Chondrocyte (in vitro differentiated cells): ENCODE results near the gene ZNF66. TPM values are rescaled to one million over a fixed set of nuclear protein-coding genes. Genes with fewer than 3 reads are reported as not detected.
A peak's percentile ranks its signal among the peaks of the same experiment; 100 is the strongest.
"Not testable (repeated sequence)": the region's sequence is repeated elsewhere in the genome, so short reads cannot be mapped to it uniquely, and the experiment has no call there.

ENCODE experiments used
- DNase-seq: peaks from one replicate; pipeline ENCODE4 v3.0.0; 2021; ENCODE audit warnings: mixed read lengths, low spot score
- H3K27ac Mint-ChIP-seq: one replicate; pipeline ENCODE4 v1.8.0; 2021; ENCODE audit warnings: mild to moderate bottlenecking, moderate library complexity, mixed read lengths; ENCODE audit not compliant: unreplicated experiment
- H3K27me3 Mint-ChIP-seq: 2 replicates; pipeline ENCODE4 v1.8.0; 2021; ENCODE audit warnings: low read depth, mixed read lengths
- H3K36me3 Mint-ChIP-seq: 2 replicates; pipeline ENCODE4 v1.8.0; 2021; ENCODE audit warnings: low read depth, mixed read lengths
- H3K4me1 Mint-ChIP-seq: 2 replicates; pipeline ENCODE4 v1.8.0; 2021; ENCODE audit warnings: low read depth, mild to moderate bottlenecking, mixed read lengths
- H3K4me3 Mint-ChIP-seq: one replicate; pipeline ENCODE4 v1.8.0; 2021; ENCODE audit warnings: mild to moderate bottlenecking, moderate library complexity, mixed read lengths; ENCODE audit not compliant: unreplicated experiment
- H3K9me3 Mint-ChIP-seq: 2 replicates; pipeline ENCODE4 v1.8.0; 2021; ENCODE audit warnings: low read depth, mixed read lengths
- long read RNA-seq: library from polyadenylated mRNA; stranded (forward); transcript quantifications from one replicate; pipeline ENCODE4 v2.0.0, GENCODE V29; 2021
- total RNA-seq: library from RNA; stranded (reverse); gene quantifications from 3 replicates; pipeline ENCODE4 v1.2.1, GENCODE V29; 2021
- TF ChIP-seq, protein P1 (sequence below): fragments of 200-600 bp; sonication (generic); IDR thresholded peaks from 2 replicates; pipeline ENCODE4 v1.5.0; 2021; ENCODE audit warnings: antibody characterized with exemption, mild to moderate bottlenecking, moderate library complexity

The ZNF66 gene
- total RNA-seq, result 1.3 to 6.1 TPM (median 3.2 TPM) in 3 replicates
- long read RNA-seq, partial matches to known transcripts, result 0 of 1 reads
- long read RNA-seq, other reads (novel, unspliced or antisense), result 1 of 1 reads

DNA sequence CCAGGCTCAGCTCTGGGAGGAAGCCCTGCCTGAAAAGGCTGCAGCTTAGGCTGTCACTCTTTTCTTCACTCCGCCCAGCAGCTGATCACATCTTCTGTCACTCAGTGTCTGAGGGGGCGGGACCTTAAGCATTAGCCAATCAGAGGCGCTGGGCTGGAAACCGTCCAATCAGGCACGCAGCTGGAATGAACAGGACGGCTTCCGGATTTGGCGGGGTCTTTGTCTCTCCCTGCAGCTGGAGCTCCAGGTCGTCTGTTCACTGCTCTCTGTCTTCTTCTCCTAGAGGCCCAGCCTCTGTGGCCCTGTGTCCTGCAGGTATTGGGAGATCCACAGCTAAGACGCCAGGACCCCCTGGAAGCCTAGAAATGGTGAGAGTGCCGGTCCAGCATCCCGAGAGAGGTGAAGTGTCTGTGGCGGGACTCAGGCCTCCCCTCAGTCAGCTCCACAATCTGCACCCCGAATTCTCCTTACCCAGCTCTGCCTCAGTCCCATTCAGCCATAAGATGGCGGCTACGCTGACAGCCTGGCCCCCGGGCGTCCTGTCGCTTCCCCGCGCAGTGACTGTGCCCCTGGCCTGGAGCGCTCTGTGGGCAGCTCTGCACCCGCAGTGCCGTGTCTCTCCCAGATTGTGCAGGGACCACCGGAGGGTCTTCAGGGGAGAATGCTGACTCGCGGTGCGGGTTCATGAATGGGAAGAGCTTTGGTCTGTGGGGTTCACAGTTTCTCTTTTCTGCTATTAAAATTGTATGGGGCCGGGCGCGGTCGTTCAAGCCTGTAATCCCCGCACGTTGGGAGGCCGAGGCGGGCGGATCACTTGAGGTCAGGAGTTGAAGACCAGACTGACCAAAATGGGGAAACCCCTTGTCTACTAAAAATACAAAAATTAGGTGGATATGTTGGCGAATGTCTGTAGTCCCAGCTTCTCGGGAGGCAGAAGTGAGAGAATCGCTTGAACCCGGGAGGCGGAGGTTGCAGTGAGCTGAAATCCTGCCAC, at the start of gene ZNF66:
Gene ZNF66, plus strand, starts transcription at position 222 of the 994 bp plus-strand sequence. Its CDS starts 144 bp downstream, at position 366.
- peak within 1 kb of the TSS; percentile 98 for H3K4me3 Mint-ChIP-seq
- TF ChIP-seq, protein P1, sequence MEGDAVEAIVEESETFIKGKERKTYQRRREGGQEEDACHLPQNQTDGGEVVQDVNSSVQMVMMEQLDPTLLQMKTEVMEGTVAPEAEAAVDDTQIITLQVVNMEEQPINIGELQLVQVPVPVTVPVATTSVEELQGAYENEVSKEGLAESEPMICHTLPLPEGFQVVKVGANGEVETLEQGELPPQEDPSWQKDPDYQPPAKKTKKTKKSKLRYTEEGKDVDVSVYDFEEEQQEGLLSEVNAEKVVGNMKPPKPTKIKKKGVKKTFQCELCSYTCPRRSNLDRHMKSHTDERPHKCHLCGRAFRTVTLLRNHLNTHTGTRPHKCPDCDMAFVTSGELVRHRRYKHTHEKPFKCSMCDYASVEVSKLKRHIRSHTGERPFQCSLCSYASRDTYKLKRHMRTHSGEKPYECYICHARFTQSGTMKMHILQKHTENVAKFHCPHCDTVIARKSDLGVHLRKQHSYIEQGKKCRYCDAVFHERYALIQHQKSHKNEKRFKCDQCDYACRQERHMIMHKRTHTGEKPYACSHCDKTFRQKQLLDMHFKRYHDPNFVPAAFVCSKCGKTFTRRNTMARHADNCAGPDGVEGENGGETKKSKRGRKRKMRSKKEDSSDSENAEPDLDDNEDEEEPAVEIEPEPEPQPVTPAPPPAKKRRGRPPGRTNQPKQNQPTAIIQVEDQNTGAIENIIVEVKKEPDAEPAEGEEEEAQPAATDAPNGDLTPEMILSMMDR, result no peak
- H3K27ac Mint-ChIP-seq, result peak within 1 kb of the TSS; percentile 95
- peaks cover 7% of the 10 kb centered on the region for H3K36me3 Mint-ChIP-seq
- DNase-seq, result peak; percentile 94
- H3K27me3 Mint-ChIP-seq, result no peaks in the 10 kb centered on the region
- peaks cover 11% of the 10 kb centered on the region for H3K4me1 Mint-ChIP-seq
- peaks cover 7% of the 10 kb centered on the region for H3K9me3 Mint-ChIP-seq

DNA sequence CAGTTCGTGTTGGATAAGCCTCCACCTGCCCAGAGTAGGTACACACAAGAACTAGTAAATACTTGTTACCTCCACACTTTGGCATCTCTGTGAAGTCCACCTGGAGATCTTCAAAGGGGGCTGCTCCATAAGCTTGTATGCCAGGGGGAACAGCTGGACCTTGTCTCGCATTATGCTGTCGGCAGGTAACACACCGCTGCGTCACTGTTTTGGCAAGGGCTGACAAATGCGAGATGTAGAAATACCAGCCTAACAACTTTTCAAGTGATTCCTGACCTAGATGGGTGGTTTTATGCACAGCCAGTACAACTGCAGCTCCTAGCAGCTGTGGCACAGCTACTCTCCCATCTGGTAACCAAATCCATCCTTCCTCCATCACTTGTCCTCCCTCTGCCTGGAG, 25.9 kb upstream of the ZNF66 start:
- H3K9me3 Mint-ChIP-seq, result peaks cover 43% of the 10 kb centered on the region
- H3K36me3 Mint-ChIP-seq, H3K27ac Mint-ChIP-seq: not testable (repeated sequence)

DNA sequence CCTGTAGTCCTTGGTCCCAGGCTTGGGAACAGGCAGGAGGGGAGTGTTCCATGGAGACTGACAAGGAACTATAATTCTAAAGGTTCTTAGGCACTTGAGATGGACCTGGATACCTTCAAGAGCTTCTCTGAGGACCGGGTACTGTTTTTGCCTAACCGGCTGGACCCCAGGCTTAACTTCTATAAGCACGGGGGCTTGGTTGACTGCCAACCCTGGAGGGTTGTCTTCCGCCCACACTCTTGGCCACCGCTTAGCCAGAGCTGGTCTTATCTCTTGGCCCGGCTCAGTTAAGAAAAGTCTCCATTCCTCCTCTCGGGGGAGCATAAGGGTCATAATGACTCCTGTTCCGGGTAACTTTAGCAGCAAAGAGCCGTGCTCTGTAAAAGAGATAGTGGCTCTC, 23.8 kb upstream of the ZNF66 start:
- DNase-seq, H3K4me3 Mint-ChIP-seq, H3K27ac Mint-ChIP-seq, H3K27me3 Mint-ChIP-seq, H3K36me3 Mint-ChIP-seq, H3K4me1 Mint-ChIP-seq: not testable (repeated sequence)
- peaks cover 44% of the 10 kb centered on the region for H3K9me3 Mint-ChIP-seq

More for the DNA sequence above, 25.9 kb upstream of the ZNF66 start:
- H3K4me3 Mint-ChIP-seq, H3K27me3 Mint-ChIP-seq, H3K4me1 Mint-ChIP-seq, DNase-seq: not testable (repeated sequence)

DNA sequence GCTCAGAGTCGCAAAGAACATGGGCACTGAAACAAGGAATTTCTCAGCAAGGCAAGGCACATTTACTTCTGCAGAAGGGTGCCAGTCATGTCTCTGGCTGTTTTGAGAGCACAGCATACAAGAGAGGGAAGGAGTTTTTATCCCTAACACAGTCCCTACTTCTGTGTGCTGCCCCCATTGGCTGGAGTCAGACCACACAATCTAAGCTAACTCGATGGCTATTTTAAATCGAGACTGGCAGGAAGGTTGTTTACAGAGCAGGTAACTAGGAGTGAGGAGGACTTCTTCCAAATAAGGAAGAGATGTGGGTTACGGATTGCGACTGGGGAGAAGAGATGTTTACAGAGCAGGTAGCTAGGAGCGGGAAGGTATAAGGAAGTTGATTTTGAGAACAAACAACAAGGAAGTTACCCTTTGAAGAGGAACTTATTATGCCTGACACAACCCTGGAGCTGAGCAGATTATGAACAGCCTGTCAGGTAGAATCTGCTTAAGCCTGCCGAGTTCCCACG, 6.8 kb upstream of the ZNF66 start:
- DNase-seq, H3K27me3 Mint-ChIP-seq, H3K27ac Mint-ChIP-seq, H3K36me3 Mint-ChIP-seq, H3K4me3 Mint-ChIP-seq, H3K4me1 Mint-ChIP-seq: not testable (repeated sequence)
- H3K9me3 Mint-ChIP-seq, result peaks cover 42% of the 10 kb centered on the region

DNA sequence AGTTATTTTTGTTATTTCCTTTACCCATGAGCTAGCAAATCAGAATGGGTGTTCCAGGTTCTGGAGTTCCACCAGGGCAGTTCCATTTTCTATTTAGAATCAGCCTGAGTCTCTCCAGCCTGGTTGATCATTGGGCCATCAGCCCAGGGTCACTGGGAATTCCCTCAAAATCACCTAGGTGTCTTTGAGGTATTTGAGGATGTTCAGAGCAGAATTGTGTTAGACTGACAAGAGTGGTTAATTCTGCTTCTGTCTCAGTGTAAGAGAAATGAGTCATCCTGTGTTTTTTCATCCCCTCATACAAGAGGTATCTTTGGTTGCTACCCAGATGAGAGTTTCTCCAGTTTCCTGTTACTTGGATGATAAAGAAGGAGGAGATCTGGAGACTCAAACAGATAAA, 11.7 kb downstream of the ZNF66 start:
- Mint-ChIP-seq H3K36me3 (peaks cover 16% of the 10 kb centered on the region), H3K27me3 (no peaks in the 10 kb centered on the region), H3K4me3 (no peak overlapping the region), H3K4me1 (no peaks in the 10 kb centered on the region), H3K27ac (no peak overlapping the region), H3K9me3 (peaks cover 30% of the 10 kb centered on the region)
- TF ChIP-seq, protein P1, result no peak
- DNase-seq, result no peak

DNA sequence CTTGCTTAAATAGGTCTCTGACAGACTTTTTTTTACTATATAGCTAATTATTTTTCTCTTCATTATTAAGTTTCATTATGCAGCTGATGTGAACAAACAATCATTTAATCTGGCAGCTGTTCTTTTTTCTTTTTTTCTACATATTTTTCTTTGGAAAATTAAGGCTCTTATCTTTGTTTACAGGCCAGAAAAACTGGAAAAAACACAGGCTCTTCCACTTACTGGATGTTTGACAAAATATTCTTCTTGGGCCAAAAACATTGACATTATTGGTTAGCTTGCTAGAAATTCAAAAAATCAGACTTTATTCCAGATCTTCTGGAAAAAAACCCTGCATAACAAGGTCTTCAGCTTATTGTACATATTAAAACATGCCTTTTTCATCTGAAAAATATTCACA, 15.7 kb downstream of the ZNF66 start:
- DNase-seq, result no peak
- Mint-ChIP-seq H3K4me3 (no peak overlapping the region), H3K4me1 (no peaks in the 10 kb centered on the region), H3K9me3 (peaks cover 25% of the 10 kb centered on the region), H3K27me3 (no peaks in the 10 kb centered on the region), H3K36me3 (peaks cover 19% of the 10 kb centered on the region), H3K27ac (no peak overlapping the region)
- TF ChIP-seq, protein P1, result no peak

DNA sequence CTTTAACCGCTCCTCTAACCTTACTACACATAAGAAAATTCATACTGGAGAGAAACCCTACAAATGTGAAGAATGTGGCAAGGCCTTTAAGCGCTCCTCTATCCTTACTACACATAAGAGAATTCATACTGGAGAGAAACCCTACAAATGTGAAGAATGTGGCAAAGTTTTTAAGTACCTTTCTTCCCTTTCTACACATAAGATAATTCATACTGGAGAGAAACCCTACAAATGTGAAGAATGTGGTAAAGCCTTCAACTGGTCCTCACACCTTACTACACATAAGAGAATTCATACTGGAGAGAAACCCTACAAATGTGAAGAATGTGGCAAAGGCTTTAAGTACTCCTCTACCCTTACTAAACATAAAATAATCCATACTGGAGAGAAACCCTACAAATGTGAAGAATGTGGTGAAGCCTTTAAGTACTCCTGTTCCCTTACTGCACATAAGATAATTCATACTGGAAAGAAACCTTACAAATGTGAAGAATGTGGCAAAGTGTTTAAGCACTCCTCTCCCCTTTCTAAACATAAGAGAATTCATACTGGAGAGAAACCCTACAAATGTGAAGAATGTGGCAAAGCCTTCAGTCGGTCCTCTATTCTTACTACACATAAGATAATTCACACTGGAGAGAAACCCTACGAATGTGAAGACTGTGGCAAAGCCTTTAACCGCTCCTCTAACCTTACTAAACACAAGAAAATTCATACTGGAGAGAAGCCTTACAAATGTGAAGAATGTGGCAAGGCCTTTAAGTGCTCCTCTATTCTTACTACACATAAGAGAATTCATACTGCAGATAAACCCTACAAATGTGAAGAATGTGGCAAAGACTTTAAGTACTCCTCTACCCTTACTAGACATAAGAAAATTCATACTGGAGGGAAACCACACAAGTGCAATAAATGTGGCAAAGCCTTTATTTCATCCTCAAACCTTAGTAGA, 30.5 kb downstream of the ZNF66 start:
- not testable (repeated sequence) for DNase-seq, H3K4me3 Mint-ChIP-seq, H3K27ac Mint-ChIP-seq, H3K27me3 Mint-ChIP-seq, H3K4me1 Mint-ChIP-seq
- Mint-ChIP-seq H3K36me3 (peaks cover 57% of the 10 kb centered on the region), H3K9me3 (peaks cover 66% of the 10 kb centered on the region)
